Stomach (tissue), 9 donors: ENCODE data around the gene AKR1C2. TPM values are rescaled to one million over a fixed set of nuclear protein-coding genes. Genes with fewer than 3 reads are reported as not detected.

Experiments used
- DNase-seq, 2 donors: peaks; one replicate each; pipeline versions ENCODE4 v3.0.0 to v3.0.0-alpha.2; 2013 to 2019
- H3K27ac ChIP-seq, 5 donors: fragments of 200-600 bp in 4 of 5; sonication (generic) in 4 of 5; one replicate each; pipeline ENCODE4 v1.5.1; 2013 to 2019; ENCODE audit warnings: mild to moderate bottlenecking in 1 of 5, moderate library complexity in 1 of 5
- H3K27me3 ChIP-seq, 3 donors: fragments of 200-600 bp; sonication (generic); one replicate each; pipeline ENCODE4 v1.5.1; 2017 to 2019; ENCODE audit warnings: mixed run types in 1 of 3
- H3K36me3 ChIP-seq, 4 donors: fragments of 200-600 bp; sonication (generic); 1 replicate in 3 of 4; 2 replicates in 1 of 4; pipeline ENCODE4 v1.5.1; 2016 to 2019
- H3K4me1 ChIP-seq, 4 donors: fragments of 200-600 bp; sonication (generic); one replicate each; pipeline ENCODE4 v1.5.1; 2016 to 2019
- H3K4me3 ChIP-seq, 4 donors: fragments of 200-600 bp; sonication (generic) in 3 of 4; one replicate each; pipeline ENCODE4 v1.5.1; 2016 to 2019; ENCODE audit warnings: mild to moderate bottlenecking in 1 of 4
- H3K9me3 ChIP-seq, 4 donors: fragments of 200-600 bp; sonication (generic); one replicate each; pipeline ENCODE4 v1.5.1; 2016 to 2019
- CTCF ChIP-seq, 7 experiments: fragments of 450-650 bp in 4 of 7; fragments of 200-600 bp in 3 of 7; sonication (generic) in 3 of 7; IDR thresholded peaks; one replicate each; pipeline ENCODE4 v1.5.1; 2016 to 2019; ENCODE audit warnings: antibody characterized with exemption in 7 of 7, control low read depth in 2 of 7, mild to moderate bottlenecking in 1 of 7
- EP300 ChIP-seq: sonication (generic); formaldehyde crosslinking; IDR thresholded peaks from one replicate; pipeline ENCODE4 v1.6.1; 2017; ENCODE audit warnings: antibody characterized with exemption
- POLR2A ChIP-seq, 4 donors: fragments of 450-650 bp; IDR thresholded peaks; one replicate each; pipeline ENCODE4 v1.6.1; 2016; ENCODE audit warnings: antibody characterized with exemption in 4 of 4, control low read depth in 2 of 4, mild to moderate bottlenecking in 1 of 4, moderate library complexity in 1 of 4
- POLR2AphosphoS5 ChIP-seq, 3 donors: sonication (generic); formaldehyde crosslinking; IDR thresholded peaks; one replicate each; pipeline ENCODE4 v1.6.1; 2016; ENCODE audit warnings: antibody characterized with exemption in 3 of 3
- WGBS, 5 donors: extraction: QIAGEN DNeasy Blood & Tissue Kit in 3 of 5; methylation state at CpG; one replicate each; pipeline versions ENCODE4 v1.1.5 to v1.1.7; 2013 to 2018; 5-methylcytosine and 5-hydroxymethylcytosine counted together
- intact Hi-C: fragments of 100-400 bp; cut with DNase I; formaldehyde crosslinking; loops from one replicate; pipeline ENCODE4 v1.15.1; 2023; ENCODE audit warnings: low total_unique reads
- polyA plus RNA-seq, 3 donors: library from polyadenylated mRNA; stranded (reverse); fragments of 200-250 nt; gene quantifications; one replicate each; pipeline ENCODE4 v1.2.3, GENCODE V29; 2013
- total RNA-seq, 5 donors: library from RNA; depleted of rRNA; stranded (reverse); fragments of >200 nt; gene quantifications; one replicate each; pipeline versions ENCODE4 v1.1.0 to v1.2.3, GENCODE V29; 2014 to 2016
- donor health status: healthy with polysubstance abuse.
- donor health status: Bipolar disorder and iron deficiency.
- donor health status: healthy.

Gene AKR1C2
- total and polyA plus RNA-seq, 8 donors, result 30.4 to 507 (median 63.1) TPM

- peak in 1 of 2 donors; percentile 72 for DNase-seq
Measured at GRCh38 chr10:4947635-4948596, 55.7 kb downstream of the AKR1C2 start.

GRCh38 chr10:4947039-4947634 is 56.5 kb downstream of the AKR1C2 start:
- Histone ChIP-seq H3K36me3 (no peaks in the 10 kb centered on the region), H3K4me3 (no peak overlapping the region), H3K27me3 (no peaks in the 10 kb centered on the region), H3K4me1 (peaks cover 27 to 90% (median 58%) of the 10 kb centered on the region in 4 donors), H3K27ac (peak overlapping the region in 4 of 5 donors; percentile 82 to 88 (median 86)), H3K9me3 (no peaks in the 10 kb centered on the region)
- TF ChIP-seq CTCF (IDR thresholded peaks at IDR 0.05), result no peak
- TF ChIP-seq POLR2AphosphoS5 (IDR thresholded peaks at IDR 0.05), result peak in 2 of 3 donors; percentile 16 to 58
- intact Hi-C loops, result no loop called here
- no peak for DNase-seq

More at GRCh38 chr10:4947635-4948596, 55.7 kb downstream of the AKR1C2 start:
- H3K27me3 ChIP-seq, result no peaks in the 10 kb centered on the region
- H3K4me3 ChIP-seq, result no peak overlapping the region
- WGBS, 5 donors, result 22 to 46% (median 37%) methylated on average over 5 of the region's 5 CpGs
- TF ChIP-seq CTCF (IDR thresholded peaks at IDR 0.05), result no peak
- peak in 2 of 3 donors; percentile 67 to 89 for TF ChIP-seq POLR2AphosphoS5 (IDR thresholded peaks at IDR 0.05)
- no peaks in the 10 kb centered on the region for H3K36me3 ChIP-seq
- intact Hi-C loops, result no loop called here
- H3K27ac ChIP-seq, result peak overlapping the region; percentile 78 to 88 (median 85)
- H3K4me1 ChIP-seq, result peaks cover 26 to 86% (median 51%) of the 10 kb centered on the region in 4 donors
- H3K9me3 ChIP-seq, result no peaks in the 10 kb centered on the region

- intact Hi-C loops, result no loop called here
- peaks cover 34 to 91% (median 62%) of the 10 kb centered on the region in 4 donors for H3K4me1 ChIP-seq
- 84 to 97% (median 93%) methylated on average over 2 of the region's 2 CpGs for WGBS, 5 donors
Measured at GRCh38 chr10:4945766-4946717, 57.6 kb downstream of the AKR1C2 start.

More at GRCh38 chr10:4945766-4946717, 57.6 kb downstream of the AKR1C2 start:
- no peaks in the 10 kb centered on the region for H3K9me3 ChIP-seq
- no peak overlapping the region for H3K4me3 ChIP-seq
- DNase-seq, result no peak
- peak overlapping the region in 4 of 5 donors; percentile 82 to 88 (median 86) for H3K27ac ChIP-seq
- no peaks in the 10 kb centered on the region for H3K27me3 ChIP-seq
- TF ChIP-seq EP300, result no peak
- TF ChIP-seq POLR2AphosphoS5 (IDR thresholded peaks at IDR 0.05), result no peak
- TF ChIP-seq POLR2A (IDR thresholded peaks at IDR 0.05), result no peak
- TF ChIP-seq CTCF (IDR thresholded peaks at IDR 0.05), result no peak
- H3K36me3 ChIP-seq, result no peaks in the 10 kb centered on the region
